Measurements from ENCODE around the gene CEP72. TPM values are rescaled to one million over a fixed set of nuclear protein-coding genes. Genes with fewer than 3 reads are reported as not detected.

The CEP72 gene
- total RNA-seq, 1 experiment from 2014 or later = 33.2 TPM

- POLR2A ChIA-PET = no interaction called here
- TF ChIP-seq POLR2AphosphoS5 (IDR thresholded peaks at IDR 0.05; ENCODE audit: low read depth, low read length) = no peak
- no peak for TF ChIP-seq CTCF (IDR thresholded peaks at IDR 0.05)
- TF ChIP-seq TCF7L2 (IDR thresholded peaks at IDR 0.05; ENCODE audit: low read depth, low read length) = no peak
- no peak for TF ChIP-seq REST (IDR thresholded peaks at IDR 0.05; ENCODE audit: insufficient read depth in 1 of 2, low read depth in 2 of 2, low read length in 1 of 2)
- TF ChIP-seq SIN3A (IDR thresholded peaks at IDR 0.05; ENCODE audit: borderline replicate concordance, insufficient read depth, low read depth, low read length) = no peak
- Histone ChIP-seq H3K4me3 (ENCODE audit: low read depth in 2 of 2, low read length in 2 of 2) (no peak overlapping the region), H3K36me3 (ENCODE audit: control insufficient read depth, insufficient read depth, low read length) (peaks cover 6% of the 10 kb centered on the region), H3K9me3 (ENCODE audit: control insufficient read depth, insufficient read depth, low read depth, low read length) (no peaks in the 10 kb centered on the region), H3K27ac (ENCODE audit: low read length) (no peak overlapping the region), H3K27me3 (ENCODE audit: control insufficient read depth, insufficient read depth, low read length) (no peaks in the 10 kb centered on the region), H3K4me1 (ENCODE audit: control insufficient read depth, insufficient read depth, low read length) (no peaks in the 10 kb centered on the region)
- intact Hi-C loops (cut with micrococcal nuclease; ENCODE audit: unreplicated experiment) (no loop called here), in situ Hi-C loops (cut with HindIII; ENCODE audit: low pct_unique_long_range_greater_than_20kb, low sequenced_read_pairs) (no loop called here)
- BruUV-seq (replicated peaks) = TSS peak; percentile 58
- ATAC-seq = no peak; the same call in 1 of the 2 replicates
- DNase-seq (ENCODE audit: low read depth, low spot score) = no peak
- CTCF ChIA-PET = no interaction called here
Observed at GRCh38 chr5:634191-634590, 22.1 kb downstream of the CEP72 start.

- in situ Hi-C loops (cut with HindIII; ENCODE audit: low pct_unique_long_range_greater_than_20kb, low sequenced_read_pairs) = no loop called here
- H3K4me3 ChIP-seq (ENCODE audit: low read depth in 2 of 2, low read length in 2 of 2) = no peak overlapping the region
- intact Hi-C loops (cut with micrococcal nuclease; ENCODE audit: unreplicated experiment) = no loop called here
- ChIA-PET CTCF (interaction anchor here (1.0 kb wide), 1 partner anchor 189 kb away, joined by 9 read pairs; no protein-coding TSS in a partner anchor), POLR2A (no interaction called here)
- no peak overlapping the region for H3K27ac ChIP-seq (ENCODE audit: low read length)
- H3K9me3 ChIP-seq (ENCODE audit: control insufficient read depth, insufficient read depth, low read depth, low read length) = no peaks in the 10 kb centered on the region
- no peaks in the 10 kb centered on the region for H3K4me1 ChIP-seq (ENCODE audit: control insufficient read depth, insufficient read depth, low read length)
- peaks cover 6% of the 10 kb centered on the region for H3K36me3 ChIP-seq (ENCODE audit: control insufficient read depth, insufficient read depth, low read length)
- ATAC-seq (no peak), DNase-seq (ENCODE audit: low read depth, low spot score) (no peak)
- TF ChIP-seq POLR2AphosphoS5 (IDR thresholded peaks at IDR 0.05; ENCODE audit: low read depth, low read length) (no peak), TCF7L2 (IDR thresholded peaks at IDR 0.05; ENCODE audit: low read depth, low read length) (no peak), REST (IDR thresholded peaks at IDR 0.05; ENCODE audit: insufficient read depth in 1 of 2, low read depth in 2 of 2, low read length in 1 of 2) (no peak), SIN3A (IDR thresholded peaks at IDR 0.05; ENCODE audit: borderline replicate concordance, insufficient read depth, low read depth, low read length) (no peak), CTCF (IDR thresholded peaks at IDR 0.05) (no peak)
- BruUV-seq (replicated peaks) = no TSS peak
- H3K27me3 ChIP-seq (ENCODE audit: control insufficient read depth, insufficient read depth, low read length) = no peaks in the 10 kb centered on the region
Observed at GRCh38 chr5:635306-636055, 23.3 kb downstream of the CEP72 start.
